HFFc6 (cell line): ENCODE results near the gene BDH1. TPM values are rescaled to one million over a fixed set of nuclear protein-coding genes. Genes with fewer than 3 reads are reported as not detected.
"Not testable (repeated sequence)": the region's sequence is repeated elsewhere in the genome, so short reads cannot be mapped to it uniquely, and the experiment has no call there.

ENCODE experiments used
- DNase-seq: peaks from one replicate; pipeline ENCODE4 v3.0.0-alpha.2; 2018
- H3K27ac Mint-ChIP-seq: 2 replicates; pipeline ENCODE4 v1.8.0; 2020; ENCODE audit warnings: mild to moderate bottlenecking, mixed read lengths
- H3K27me3 Mint-ChIP-seq: 2 replicates; pipeline ENCODE4 v1.8.0; 2021; ENCODE audit warnings: mild to moderate bottlenecking, moderate library complexity, mixed read lengths; ENCODE audit not compliant: insufficient read depth
- H3K36me3 Mint-ChIP-seq: 2 replicates; pipeline ENCODE4 v1.8.0; 2021; ENCODE audit warnings: low read depth, mixed read lengths
- H3K4me1 Mint-ChIP-seq: 2 replicates; pipeline ENCODE4 v1.8.0; 2020; ENCODE audit warnings: low read depth, mixed read lengths
- H3K4me3 Mint-ChIP-seq: 2 replicates; pipeline ENCODE4 v1.8.0; 2020; ENCODE audit warnings: mild to moderate bottlenecking, moderate library complexity, mixed read lengths
- H3K9me3 Mint-ChIP-seq: 2 replicates; pipeline ENCODE4 v1.8.0; 2020; ENCODE audit warnings: mild to moderate bottlenecking, mixed read lengths
- total RNA-seq, 6 experiments: library from RNA; stranded (reverse); fragmentation: NEBNext Ultra II Directional; extraction: Animal tissue kit (Norgen Biotek cat#: 25700); gene quantifications; 2 replicates in 1 of 6; 3 replicates in 5 of 6; pipeline ENCODE4 v1.2.3, GENCODE V29; 2021
- TF ChIP-seq, protein P1 (sequence below): fragments of 200-600 bp; sonication (generic); IDR thresholded peaks from 2 replicates; pipeline ENCODE4 v1.5.0; 2021; ENCODE audit warnings: antibody characterized with exemption, mild to moderate bottlenecking

The BDH1 gene
- total RNA-seq, 6 experiments from 2014 or later = 0.87 to 1.5 (median 1.2) TPM

DNA sequence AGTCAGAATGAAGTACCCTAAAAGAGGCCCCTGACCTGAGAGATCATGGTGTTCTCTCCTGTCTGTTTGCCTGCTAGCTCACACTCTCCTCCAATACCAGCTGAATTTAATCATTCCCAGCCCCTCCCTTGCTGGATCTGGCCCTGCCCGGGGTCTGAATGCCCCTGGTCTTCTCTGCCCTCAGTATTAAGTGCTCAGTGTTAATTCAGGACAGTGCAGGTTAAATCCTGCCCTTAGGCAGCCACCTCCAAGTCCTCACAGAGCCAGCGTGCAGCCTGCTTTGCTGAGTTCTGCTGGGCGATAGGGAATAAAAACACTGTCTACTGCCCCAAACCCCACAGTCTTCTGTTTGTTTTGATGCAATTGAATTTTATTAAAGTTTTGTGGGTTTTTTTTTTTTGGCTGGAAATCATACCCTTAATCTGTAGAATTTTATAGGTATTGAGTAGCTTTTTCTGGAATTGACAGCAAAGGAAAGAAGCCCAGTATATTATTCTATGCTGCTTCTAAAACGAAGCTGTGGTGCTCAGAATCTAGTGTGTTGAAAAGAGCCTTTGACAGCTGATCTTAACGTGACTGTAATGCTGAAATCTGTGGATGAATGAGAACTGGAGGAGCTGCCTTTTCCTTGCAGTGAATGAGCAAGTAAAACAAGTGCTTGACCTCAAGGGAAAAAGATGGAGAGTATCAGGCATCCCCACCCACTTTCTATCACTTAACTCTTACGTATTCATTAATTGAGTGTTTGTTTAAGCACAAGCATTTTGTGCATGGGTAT, 12.3 kb upstream of the BDH1 start:
- Mint-ChIP-seq H3K27ac (no peak overlapping the region), H3K27me3 (peaks cover 17% of the 10 kb centered on the region), H3K4me3 (no peak overlapping the region), H3K4me1 (no peaks in the 10 kb centered on the region), H3K36me3 (peaks cover 7% of the 10 kb centered on the region), H3K9me3 (peaks cover 46% of the 10 kb centered on the region)
- TF ChIP-seq, protein P1, sequence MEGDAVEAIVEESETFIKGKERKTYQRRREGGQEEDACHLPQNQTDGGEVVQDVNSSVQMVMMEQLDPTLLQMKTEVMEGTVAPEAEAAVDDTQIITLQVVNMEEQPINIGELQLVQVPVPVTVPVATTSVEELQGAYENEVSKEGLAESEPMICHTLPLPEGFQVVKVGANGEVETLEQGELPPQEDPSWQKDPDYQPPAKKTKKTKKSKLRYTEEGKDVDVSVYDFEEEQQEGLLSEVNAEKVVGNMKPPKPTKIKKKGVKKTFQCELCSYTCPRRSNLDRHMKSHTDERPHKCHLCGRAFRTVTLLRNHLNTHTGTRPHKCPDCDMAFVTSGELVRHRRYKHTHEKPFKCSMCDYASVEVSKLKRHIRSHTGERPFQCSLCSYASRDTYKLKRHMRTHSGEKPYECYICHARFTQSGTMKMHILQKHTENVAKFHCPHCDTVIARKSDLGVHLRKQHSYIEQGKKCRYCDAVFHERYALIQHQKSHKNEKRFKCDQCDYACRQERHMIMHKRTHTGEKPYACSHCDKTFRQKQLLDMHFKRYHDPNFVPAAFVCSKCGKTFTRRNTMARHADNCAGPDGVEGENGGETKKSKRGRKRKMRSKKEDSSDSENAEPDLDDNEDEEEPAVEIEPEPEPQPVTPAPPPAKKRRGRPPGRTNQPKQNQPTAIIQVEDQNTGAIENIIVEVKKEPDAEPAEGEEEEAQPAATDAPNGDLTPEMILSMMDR = no peak
- no peak for DNase-seq

DNA sequence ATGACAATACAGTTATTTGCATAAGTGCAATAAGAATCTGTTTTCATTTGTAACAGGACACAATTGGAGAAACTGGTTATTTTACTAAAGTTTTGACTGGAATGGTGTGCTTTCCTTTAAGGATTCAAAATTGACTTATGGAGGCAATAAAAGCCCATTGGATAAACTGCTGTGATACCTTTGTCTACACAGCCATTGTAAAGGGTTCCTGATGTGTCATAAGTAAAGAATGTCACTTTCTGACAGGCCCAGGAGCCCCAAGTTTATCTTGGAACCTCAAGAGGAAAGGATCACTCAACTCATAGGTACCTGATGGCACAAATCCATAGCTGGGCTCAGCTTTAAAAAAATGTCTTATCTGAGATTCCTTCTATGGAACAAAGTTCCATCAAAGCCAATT, 10.4 kb upstream of the BDH1 start:
- Mint-ChIP-seq H3K36me3 (peaks cover 21% of the 10 kb centered on the region), H3K27me3 (peaks cover 16% of the 10 kb centered on the region), H3K9me3 (peaks cover 54% of the 10 kb centered on the region)
- not testable (repeated sequence) for H3K4me3 Mint-ChIP-seq, DNase-seq, H3K4me1 Mint-ChIP-seq, H3K27ac Mint-ChIP-seq

DNA sequence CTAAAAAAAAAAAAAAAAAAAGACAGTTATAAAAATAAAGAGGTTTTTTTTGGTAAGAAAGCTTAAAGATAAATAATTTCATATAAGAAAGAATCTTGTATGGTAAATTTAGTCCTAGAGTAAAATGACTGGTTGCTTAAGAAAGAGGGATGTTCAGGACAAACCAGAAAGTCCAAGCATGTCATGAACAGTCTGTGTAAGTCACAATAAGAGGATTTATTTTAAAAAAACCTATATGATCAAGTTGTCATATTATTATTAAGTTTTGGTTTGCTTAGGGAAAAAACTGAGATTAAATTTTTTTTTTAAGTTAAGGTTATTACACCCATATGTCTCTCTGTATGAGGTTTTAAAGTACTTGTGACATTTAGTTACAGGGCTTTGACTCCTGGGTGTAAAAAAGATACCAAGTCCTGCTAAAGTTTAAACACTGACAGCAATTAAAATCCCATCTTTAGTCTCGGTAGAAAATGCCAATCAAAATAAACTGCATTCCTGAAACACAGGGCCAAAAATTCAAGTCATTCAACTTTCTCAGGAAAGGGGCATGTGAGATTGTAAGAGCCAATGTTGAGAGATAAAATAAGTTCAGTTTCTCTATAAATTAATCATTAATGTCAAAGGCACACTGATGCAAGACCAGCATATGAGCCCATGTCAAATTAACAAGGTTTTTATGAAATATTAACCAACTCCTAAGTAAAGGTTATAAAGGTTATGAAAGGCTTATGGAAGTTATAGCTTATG, 8.5 kb upstream of the BDH1 start:
- H3K27me3 Mint-ChIP-seq = peaks cover 16% of the 10 kb centered on the region
- H3K9me3 Mint-ChIP-seq = peaks cover 42% of the 10 kb centered on the region
- H3K36me3 Mint-ChIP-seq = peaks cover 15% of the 10 kb centered on the region
- no peak for DNase-seq
- H3K4me3 Mint-ChIP-seq = no peak overlapping the region
- TF ChIP-seq, protein P1 = no peak
- no peaks in the 10 kb centered on the region for H3K4me1 Mint-ChIP-seq
- H3K27ac Mint-ChIP-seq = no peak overlapping the region

DNA sequence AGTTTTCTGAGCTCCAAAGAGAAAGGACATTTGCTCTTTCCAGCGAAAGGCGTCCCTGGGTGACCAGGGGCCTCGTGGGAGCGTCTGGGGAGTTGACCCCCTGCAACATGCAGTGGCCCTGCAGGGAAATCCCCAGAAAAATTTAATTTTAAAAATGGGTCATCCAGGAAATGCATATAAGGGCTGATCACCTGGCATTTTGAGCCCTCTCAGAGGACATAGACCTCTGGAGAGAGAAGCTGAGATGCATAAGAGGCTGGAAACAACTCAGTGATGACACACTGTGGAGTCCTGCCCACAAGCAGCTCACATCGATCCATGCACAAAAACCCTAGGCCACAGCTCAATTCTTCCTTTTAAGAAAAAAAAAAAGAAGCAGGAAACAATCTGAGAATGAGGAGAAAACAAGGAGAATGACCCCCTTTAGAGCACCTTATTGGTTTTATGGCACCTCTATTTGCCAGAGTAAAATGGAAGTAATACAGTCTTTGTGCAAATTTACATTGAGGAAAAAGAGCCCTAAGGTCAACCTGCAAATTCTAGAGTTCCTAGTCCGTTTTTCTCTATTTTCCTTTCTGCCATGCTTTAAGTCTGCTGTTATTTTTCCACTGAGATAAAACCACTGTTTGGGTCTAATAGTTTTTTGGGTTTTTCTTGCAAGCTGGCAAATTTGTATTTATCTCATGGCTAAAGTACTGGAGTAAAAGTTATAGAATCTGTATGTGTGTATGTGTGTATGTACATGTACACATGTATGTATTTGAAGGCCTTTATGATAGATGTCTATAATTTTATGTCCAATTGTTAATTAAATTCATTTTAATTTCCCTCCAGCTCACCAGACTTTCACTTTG, 6.9 kb upstream of the BDH1 start:
- H3K27ac Mint-ChIP-seq = no peak overlapping the region
- no peaks in the 10 kb centered on the region for H3K4me1 Mint-ChIP-seq
- H3K36me3 Mint-ChIP-seq = peaks cover 15% of the 10 kb centered on the region
- H3K9me3 Mint-ChIP-seq = peaks cover 42% of the 10 kb centered on the region
- peaks cover 22% of the 10 kb centered on the region for H3K27me3 Mint-ChIP-seq
- no peak overlapping the region for H3K4me3 Mint-ChIP-seq
- DNase-seq = no peak
- TF ChIP-seq, protein P1 = no peak

DNA sequence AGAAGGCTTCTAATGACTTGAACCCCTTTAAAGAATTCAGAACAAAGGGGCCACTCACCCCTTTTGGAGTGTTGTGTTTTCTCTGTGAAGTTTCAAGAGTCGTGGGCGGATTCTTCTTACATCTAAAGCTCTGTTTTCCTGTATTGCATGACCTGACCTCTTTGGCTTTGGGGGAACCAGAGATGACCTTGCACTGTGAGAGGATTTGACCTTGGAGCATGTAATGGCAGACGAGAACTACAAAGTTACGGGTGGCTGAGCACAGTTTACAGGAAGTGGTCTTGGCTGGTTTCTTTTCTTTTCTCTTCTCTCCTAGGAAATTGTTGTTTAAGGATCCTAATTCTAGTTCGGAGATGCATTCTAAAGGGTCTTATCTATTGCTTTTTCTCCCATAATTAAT, 6.2 kb upstream of the BDH1 start:
- Mint-ChIP-seq H3K27me3 (peaks cover 25% of the 10 kb centered on the region), H3K9me3 (peaks cover 38% of the 10 kb centered on the region), H3K36me3 (peaks cover 15% of the 10 kb centered on the region), H3K27ac (no peak overlapping the region), H3K4me1 (no peaks in the 10 kb centered on the region), H3K4me3 (no peak overlapping the region)
- DNase-seq = no peak
- TF ChIP-seq, protein P1 = no peak
